BJ (cell line): ENCODE data around the gene HBEGF. TPM values are rescaled to one million over a fixed set of nuclear protein-coding genes. Genes with fewer than 3 reads are reported as not detected.

Experiments used
- CTCF ChIA-PET: fragments of 350-600 bp; formaldehyde crosslinking; extraction: SDS; loops from one replicate; lab custom pipeline; 2021; ENCODE audit warnings: antibody characterized with exemption, inconsistent platforms; lab: Yijun Ruan, JAX
- POLR2A ChIA-PET: fragments of 300-600 bp; sonication (Branson Sonifier 250); formaldehyde crosslinking; extraction: SDS; loops from one replicate; lab custom pipeline; 2021; ENCODE audit warnings: antibody characterized with exemption; lab: Charles Lee
- DNase-seq: peaks from one replicate; pipeline ENCODE4 v3.0.0-alpha.2; 2011; ENCODE audit warnings: low read depth
- H3K27me3 ChIP-seq: 2 replicates; pipeline ENCODE4 v1.6.0; 2011; ENCODE audit warnings: low read length; ENCODE audit not compliant: control insufficient read depth, insufficient read depth
- H3K36me3 ChIP-seq: 2 replicates; pipeline ENCODE4 v1.5.1; 2011; ENCODE audit warnings: low read length; ENCODE audit not compliant: control insufficient read depth, insufficient read depth
- H3K4me3 ChIP-seq: 2 replicates; pipeline ENCODE4 v1.5.1; 2011; ENCODE audit warnings: low read depth, mild to moderate bottlenecking, control low read depth, low read length
- CTCF ChIP-seq: IDR thresholded peaks from 2 replicates; pipeline ENCODE4 v1.5.1; 2011; ENCODE audit warnings: low read depth, mild to moderate bottlenecking, control low read depth, inconsistent platforms, low read length, moderate library complexity; ENCODE audit not compliant: insufficient read depth
- polyA plus RNA-seq: library from polyadenylated mRNA; depleted of rRNA; stranded (reverse); fragments of >200 nt; gene quantifications from 2 replicates; pipeline ENCODE4 v1.2.3, GENCODE V29; 2011

Gene HBEGF
- polyA plus RNA-seq, 1 experiment, result 3.1 TPM

GRCh38 chr5:140311011-140311467 lies 35.4 kb downstream of the HBEGF start:
- no peaks in the 10 kb centered on the region for H3K36me3 ChIP-seq
- DNase-seq, result peak; percentile 37
- ChIA-PET POLR2A (no interaction called here), CTCF (interaction anchor here (1.0 to 2.4 kb wide), 3 partner anchors 35 to 67 kb away, joined by 3 to 14 read pairs (median 3); partner anchors contain the start of gene HBEGF)
- H3K4me3 ChIP-seq, result no peak overlapping the region
- no peaks in the 10 kb centered on the region for H3K27me3 ChIP-seq
- no peak for TF ChIP-seq CTCF

DNA sequence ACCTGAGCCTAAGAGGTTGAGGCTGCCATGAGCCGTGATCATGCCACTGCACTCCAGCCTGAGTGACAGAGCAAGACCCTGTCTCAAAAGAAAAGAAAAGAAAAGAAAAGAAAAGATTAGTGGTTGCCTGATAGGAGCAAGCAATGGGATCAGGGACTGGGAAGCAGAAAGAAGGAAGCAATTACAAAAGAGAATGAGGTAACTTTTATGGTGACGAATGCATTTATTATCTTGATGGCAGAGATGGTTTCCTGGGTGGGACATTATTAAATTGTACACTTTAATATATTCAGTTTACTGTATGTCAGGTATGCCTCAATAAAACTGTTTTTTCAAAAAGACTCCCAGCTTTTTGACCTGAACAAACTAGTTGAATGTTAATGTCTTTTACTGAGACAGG lies 36.0 kb downstream of the HBEGF start:
- Histone ChIP-seq H3K4me3 (no peak overlapping the region), H3K27me3 (no peaks in the 10 kb centered on the region), H3K36me3 (no peaks in the 10 kb centered on the region)
- ChIA-PET CTCF (interaction anchor here (1.0 to 2.4 kb wide), 3 partner anchors 36 to 66 kb away, joined by 3 to 14 read pairs (median 3); partner anchors contain the start of gene HBEGF), POLR2A (no interaction called here)
- no peak for DNase-seq
- no peak for TF ChIP-seq CTCF

DNA sequence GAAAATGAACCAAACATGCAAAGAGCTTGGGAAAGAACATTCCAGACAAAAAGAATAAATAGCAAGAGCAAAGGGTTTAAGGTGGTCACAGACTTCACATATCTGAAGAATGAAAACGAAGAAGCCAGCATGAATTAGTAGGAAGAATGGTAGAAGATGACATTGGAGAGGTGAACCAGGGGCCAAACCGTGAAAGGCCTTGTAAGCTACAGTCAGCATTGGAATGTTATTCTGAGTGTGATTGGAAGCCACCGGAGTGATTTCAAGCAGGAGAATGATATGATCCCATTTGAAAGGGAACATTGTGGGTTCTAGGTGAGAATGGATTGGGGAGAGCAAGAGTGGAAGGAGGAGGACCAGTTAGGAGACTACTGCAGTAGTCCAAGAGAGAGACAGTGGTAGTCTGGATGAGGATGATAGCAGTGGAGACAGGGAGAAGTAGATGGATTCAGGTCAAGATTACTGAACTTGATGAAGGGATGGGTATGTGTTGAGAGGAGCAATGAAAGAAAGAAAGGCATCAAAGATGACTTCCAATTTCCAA lies 36.6 kb downstream of the HBEGF start:
- no peak for TF ChIP-seq CTCF
- H3K36me3 ChIP-seq, result no peaks in the 10 kb centered on the region
- no peak for DNase-seq
- no peak overlapping the region for H3K4me3 ChIP-seq
- ChIA-PET CTCF (interaction anchor here (1.1 kb wide), 1 partner anchor 17 kb away, joined by 3 read pairs; no protein-coding TSS in a partner anchor), POLR2A (no interaction called here)
- no peaks in the 10 kb centered on the region for H3K27me3 ChIP-seq

- TF ChIP-seq CTCF, result no peak
- POLR2A ChIA-PET, result no interaction called here
- Histone ChIP-seq H3K4me3 (no peak overlapping the region), H3K27me3 (no peaks in the 10 kb centered on the region), H3K36me3 (no peaks in the 10 kb centered on the region)
- DNase-seq, result no peak
- CTCF ChIA-PET, result interaction anchor here (1.3 kb wide), 1 partner anchor 42 kb away, joined by 6 read pairs; the partner anchor contains the start of gene HBEGF
Measured at GRCh38 chr5:140305471-140305870, 40.9 kb downstream of the HBEGF start.

- Histone ChIP-seq H3K27me3 (no peaks in the 10 kb centered on the region), H3K4me3 (no peak overlapping the region), H3K36me3 (no peaks in the 10 kb centered on the region)
- ChIA-PET CTCF (interaction anchor here (1.3 to 1.8 kb wide), 3 partner anchors 42 to 60 kb away, joined by 4 to 6 read pairs (median 5); partner anchors contain the start of gene HBEGF), POLR2A (no interaction called here)
- TF ChIP-seq CTCF, result no peak
- no peak for DNase-seq
Measured at GRCh38 chr5:140303966-140304365, 42.4 kb downstream of the HBEGF start.
